Sigmoid colon (tissue), 4 donors: ENCODE measurements around the gene GALNT18.

Source experiments
- CTCF ChIP-seq, 4 experiments: fragments of 450-650 bp in 3 of 4; fragments of 200-600 bp in 1 of 4; IDR thresholded peaks; one replicate each; pipeline ENCODE4 v1.5.1; 2016 to 2019; ENCODE audit warnings: antibody characterized with exemption in 4 of 4, mild to moderate bottlenecking in 3 of 4, moderate library complexity in 2 of 4
- EP300 ChIP-seq, 4 donors: sonication (generic); formaldehyde crosslinking; IDR thresholded peaks; one replicate each; pipeline ENCODE4 v1.6.1; 2017; ENCODE audit warnings: antibody characterized with exemption in 4 of 4
- POLR2A ChIP-seq, 2 donors: fragments of 450-650 bp; IDR thresholded peaks; one replicate each; pipeline ENCODE4 v1.6.1; 2016; ENCODE audit warnings: antibody characterized with exemption in 2 of 2, mild to moderate bottlenecking in 2 of 2, moderate library complexity in 2 of 2

GRCh38 chr11:11486002-11486401 lies 135.8 kb downstream of the GALNT18 start:
- no peak for TF ChIP-seq CTCF (IDR thresholded peaks at IDR 0.05)
- TF ChIP-seq POLR2A (IDR thresholded peaks at IDR 0.05): no peak
- TF ChIP-seq EP300 (IDR thresholded peaks at IDR 0.05): no peak
